Omental fat pad (tissue), 4 donors: ENCODE data around the gene ANKUB1. TPM values are rescaled to one million over a fixed set of nuclear protein-coding genes. Genes with fewer than 3 reads are reported as not detected.
A peak's percentile ranks its signal among the peaks of the same experiment; 100 is the strongest.

Experiments used
- ATAC-seq: fragments of 150-250 bp; one replicate; pipeline ENCODE4 v1.9.1; 2016; ENCODE audit warnings: mild to moderate bottlenecking, moderate library complexity; ENCODE audit not compliant: low FRiP score
- DNase-seq: peaks from one replicate; pipeline ENCODE4 v3.0.0-alpha.2; 2019; ENCODE audit warnings: low spot score
- CTCF ChIP-seq, 3 donors: fragments of 450-650 bp; IDR thresholded peaks; one replicate each; pipeline ENCODE4 v1.5.1; 2016 to 2017; ENCODE audit warnings: antibody characterized with exemption in 3 of 3, mild to moderate bottlenecking in 3 of 3, moderate library complexity in 2 of 3
- total RNA-seq, 4 donors: library from RNA; depleted of rRNA; stranded (reverse); fragments of >200 nt; gene quantifications; one replicate each; pipeline ENCODE4 v1.1.0, GENCODE V29; 2016

The ANKUB1 gene
- total RNA-seq, 4 donors from 2014 or later: not detected

GRCh38 chr3:149809699-149810098 is 17.3 kb upstream of the ANKUB1 start:
- TF ChIP-seq CTCF (IDR thresholded peaks at IDR 0.05): no peak
- DNase-seq (no peak), ATAC-seq (no peak)

GRCh38 chr3:149808209-149808829 is 16.0 kb upstream of the ANKUB1 start:
- TF ChIP-seq CTCF (IDR thresholded peaks at IDR 0.05): peak in 2 of 3 donors; percentile 18 to 25
- no peak for ATAC-seq
- no peak for DNase-seq

- DNase-seq: no peak
- ATAC-seq: no peak
- TF ChIP-seq CTCF (IDR thresholded peaks at IDR 0.05): no peak
These were observed 13.9 kb upstream of the ANKUB1 start for GRCh38 chr3:149806171-149806778.

- DNase-seq (no peak), ATAC-seq (no peak)
- no peak for TF ChIP-seq CTCF (IDR thresholded peaks at IDR 0.05)
These were observed 9.3 kb upstream of the ANKUB1 start for GRCh38 chr3:149801639-149802038.

- no peak for TF ChIP-seq CTCF (IDR thresholded peaks at IDR 0.05)
- ATAC-seq: no peak
- no peak for DNase-seq
These were observed 8.8 kb upstream of the ANKUB1 start for GRCh38 chr3:149801195-149801594.

GRCh38 chr3:149800693-149801092 is 8.3 kb upstream of the ANKUB1 start:
- ATAC-seq (no peak), DNase-seq (no peak)
- TF ChIP-seq CTCF (IDR thresholded peaks at IDR 0.05): no peak

- TF ChIP-seq CTCF (IDR thresholded peaks at IDR 0.05): no peak
- ATAC-seq: no peak
These were observed 3.7 kb upstream of the ANKUB1 start for GRCh38 chr3:149796026-149796425.

More at GRCh38 chr3:149796026-149796425, 3.7 kb upstream of the ANKUB1 start:
- DNase-seq: no peak
